ENCODE results near the gene PNMA1.

PNMA1 gene

DNA sequence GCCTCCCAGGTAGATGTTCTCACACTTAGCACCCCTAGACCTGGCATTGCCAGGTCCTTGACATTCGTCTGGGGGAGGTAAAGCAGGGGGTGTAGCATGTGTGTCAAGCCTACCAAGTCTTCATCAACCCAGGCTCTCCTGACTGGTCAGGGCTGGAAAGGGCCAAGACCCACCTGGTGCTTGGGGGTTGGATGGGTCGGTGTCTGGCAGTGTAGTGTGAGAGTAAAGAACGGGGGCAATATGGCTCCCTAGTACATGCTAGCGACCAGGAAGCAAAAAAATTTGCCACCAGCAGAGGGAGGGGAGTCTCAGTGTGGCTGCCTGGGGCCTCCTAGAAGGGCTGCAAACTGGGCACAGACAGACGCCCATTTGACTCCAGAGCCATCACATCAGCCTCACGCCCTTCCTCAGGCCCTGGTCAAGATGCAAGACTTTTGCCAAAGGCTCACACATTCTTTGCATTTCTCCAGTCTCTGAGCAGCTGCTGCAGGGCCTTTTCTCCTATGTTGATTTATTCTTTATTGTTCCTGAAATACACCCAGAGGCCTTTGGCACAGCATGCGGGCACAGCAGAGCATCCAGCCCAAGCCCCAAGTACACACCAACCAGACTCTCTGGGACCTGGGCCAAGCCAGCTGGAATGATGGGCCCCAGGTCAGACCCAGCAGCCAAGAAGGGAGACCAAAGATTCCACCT lies 38.3 kb upstream of the PNMA1 start:
- DNase-seq: no peak

GRCh38 chr14:73751157-73751691 lies 37.0 kb upstream of the PNMA1 start:
- no peak for DNase-seq

DNA sequence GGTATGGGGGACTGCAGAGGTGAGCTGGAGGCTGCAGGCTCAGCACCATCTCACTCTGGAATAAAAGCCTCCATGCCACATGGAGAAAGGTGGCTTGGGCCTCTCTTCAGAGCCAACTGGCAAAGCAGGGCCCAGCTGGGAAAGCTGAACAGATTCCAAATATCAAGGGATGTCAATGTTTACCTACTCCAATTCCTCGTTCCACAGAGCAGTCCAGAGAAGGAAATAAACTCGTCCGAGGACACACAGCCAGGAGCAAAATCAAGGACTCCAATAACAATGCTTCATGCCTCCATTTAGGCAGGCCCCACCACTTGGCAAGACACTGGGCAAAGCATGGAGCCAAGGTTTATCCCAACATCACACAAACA lies 36.3 kb upstream of the PNMA1 start:
- DNase-seq: no peak

GRCh38 chr14:73749706-73750530 lies 35.7 kb upstream of the PNMA1 start:
- DNase-seq: no peak

DNA sequence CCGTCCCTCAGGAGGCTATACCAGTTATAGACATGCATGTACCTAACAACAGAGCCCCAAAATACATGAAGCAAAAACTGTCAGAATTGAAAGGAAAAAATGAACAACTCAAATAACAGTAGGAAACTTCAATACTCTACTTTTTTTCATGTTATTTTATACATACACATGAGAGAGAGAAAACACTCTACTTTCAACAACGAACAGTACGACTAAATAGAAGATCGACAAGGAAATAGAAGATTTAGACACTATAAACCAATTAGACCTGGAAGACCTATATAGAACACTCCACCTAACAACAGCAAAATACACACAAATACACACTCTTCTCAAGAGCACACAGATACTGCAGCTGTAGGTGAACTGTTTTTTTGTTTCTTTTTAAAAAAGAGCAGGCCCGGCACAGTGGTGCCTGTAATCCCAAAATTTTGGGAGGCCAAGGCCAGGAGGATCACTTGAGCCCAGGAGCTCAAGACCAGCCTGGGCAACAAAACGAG lies 34.7 kb upstream of the PNMA1 start:
- DNase-seq: no peak

GRCh38 chr14:73747379-73748211 lies 33.4 kb upstream of the PNMA1 start:
- no peak for DNase-seq

DNA sequence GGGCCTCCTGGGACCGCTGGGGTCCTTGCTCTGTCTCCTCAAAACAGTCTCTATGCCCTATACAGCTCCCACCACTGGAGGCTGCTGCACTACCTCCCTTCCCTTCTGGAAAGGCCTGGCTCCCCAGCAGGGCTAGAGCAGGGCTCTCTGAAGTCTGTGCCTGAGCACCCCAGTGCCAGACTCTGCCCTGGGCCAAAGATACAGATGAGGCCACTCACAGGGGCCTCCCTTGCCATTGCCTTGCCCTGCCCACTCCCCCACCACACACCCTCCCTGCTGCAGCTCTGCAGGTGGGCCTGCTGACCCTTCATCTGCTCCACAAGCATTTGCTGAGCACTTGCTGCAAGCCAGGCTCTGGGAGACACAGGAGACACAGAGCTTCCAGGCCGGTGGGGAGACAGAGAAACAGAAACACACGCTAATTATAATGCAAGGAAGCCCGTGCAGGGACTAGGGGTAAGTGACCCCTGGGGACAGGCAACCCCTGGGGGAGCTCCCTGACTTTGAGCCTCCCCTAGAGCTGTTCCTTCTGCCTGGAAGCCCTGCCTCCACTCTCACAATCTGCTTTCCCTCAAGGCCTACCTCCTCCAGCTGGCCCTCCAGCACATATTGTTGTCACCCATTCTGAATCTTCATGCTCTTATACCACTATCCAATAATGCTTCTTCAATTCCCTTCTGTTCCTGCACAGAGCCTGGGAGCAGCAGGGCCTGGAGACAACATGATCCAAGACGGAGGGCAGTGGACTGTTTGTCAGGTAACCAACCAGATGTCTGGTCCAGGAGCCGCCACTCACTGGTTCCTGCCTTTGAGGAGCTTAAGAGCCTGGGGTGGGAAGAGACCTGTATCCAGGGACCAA lies 32.6 kb upstream of the PNMA1 start:
- DNase-seq: peak; percentile 33

- no peak for DNase-seq
These were observed 31.7 kb upstream of the PNMA1 start for GRCh38 chr14:73745571-73746519.

- DNase-seq: no peak
These were observed 30.8 kb upstream of the PNMA1 start for GRCh38 chr14:73744874-73745529.

- DNase-seq: no peak
These were observed 30.1 kb upstream of the PNMA1 start for GRCh38 chr14:73744175-73744867.

GRCh38 chr14:73743431-73743931 lies 29.3 kb upstream of the PNMA1 start:
- peak; percentile 32 for DNase-seq

GRCh38 chr14:73742520-73743238 lies 28.5 kb upstream of the PNMA1 start:
- no peak for DNase-seq

DNA sequence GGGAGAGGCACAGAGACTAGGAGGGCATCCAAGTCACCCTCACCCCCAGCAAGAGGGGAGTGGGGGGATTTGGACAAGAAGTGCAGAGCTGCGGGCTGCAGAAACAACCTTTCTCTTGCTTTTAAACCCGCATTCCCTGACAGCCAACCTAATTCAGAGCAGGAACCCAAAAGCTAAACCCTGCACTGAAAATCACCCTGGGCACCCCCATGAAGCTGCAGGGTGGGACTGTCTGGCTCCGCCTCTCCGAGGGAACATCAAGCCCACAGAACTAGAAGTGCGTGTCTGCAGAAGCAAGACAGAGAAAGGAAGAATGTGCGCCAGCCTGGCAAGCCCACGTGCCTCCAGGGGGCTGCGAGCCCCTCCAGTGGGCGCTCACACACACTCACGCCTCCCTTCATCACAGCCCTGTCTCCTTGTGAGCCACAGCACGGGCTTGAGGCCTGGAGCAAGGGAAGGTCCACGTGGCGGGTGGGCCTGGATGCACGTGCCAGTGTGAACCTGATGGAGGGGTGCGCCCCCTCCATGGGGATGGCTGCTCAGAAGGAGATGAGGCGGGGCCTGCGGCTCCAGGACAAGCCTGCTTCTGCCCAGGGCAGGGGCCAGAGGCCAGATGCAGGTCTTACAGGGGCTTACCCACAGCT lies 27.8 kb upstream of the PNMA1 start:
- DNase-seq: peak; percentile 56

DNA sequence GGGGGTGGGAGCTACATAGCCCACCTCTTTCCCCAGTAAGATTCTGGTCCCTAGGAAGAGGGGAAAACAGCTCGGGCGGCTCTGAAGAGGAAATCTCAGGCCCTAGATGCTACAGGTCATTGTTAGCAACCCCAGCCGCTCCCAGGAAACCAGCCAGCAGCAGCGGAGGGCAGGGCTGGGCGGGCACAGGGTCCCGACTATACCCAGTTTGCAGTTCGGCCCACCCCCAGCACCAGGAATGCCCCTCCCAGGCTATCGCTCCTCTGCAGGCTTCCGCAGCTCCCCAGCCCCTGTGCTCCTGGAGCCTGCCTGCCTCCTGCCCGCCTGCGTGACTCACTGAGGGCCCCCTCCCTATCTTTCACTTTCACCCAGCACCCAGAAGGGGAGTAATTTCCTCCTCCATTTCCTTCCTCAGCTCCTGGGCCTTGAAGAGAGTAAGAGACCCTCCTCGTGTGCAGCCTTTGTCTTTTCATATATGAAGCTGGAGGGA lies 27.2 kb upstream of the PNMA1 start:
- DNase-seq: peak; percentile 55

GRCh38 chr14:73740618-73741326 lies 26.6 kb upstream of the PNMA1 start:
- no peak for DNase-seq

DNA sequence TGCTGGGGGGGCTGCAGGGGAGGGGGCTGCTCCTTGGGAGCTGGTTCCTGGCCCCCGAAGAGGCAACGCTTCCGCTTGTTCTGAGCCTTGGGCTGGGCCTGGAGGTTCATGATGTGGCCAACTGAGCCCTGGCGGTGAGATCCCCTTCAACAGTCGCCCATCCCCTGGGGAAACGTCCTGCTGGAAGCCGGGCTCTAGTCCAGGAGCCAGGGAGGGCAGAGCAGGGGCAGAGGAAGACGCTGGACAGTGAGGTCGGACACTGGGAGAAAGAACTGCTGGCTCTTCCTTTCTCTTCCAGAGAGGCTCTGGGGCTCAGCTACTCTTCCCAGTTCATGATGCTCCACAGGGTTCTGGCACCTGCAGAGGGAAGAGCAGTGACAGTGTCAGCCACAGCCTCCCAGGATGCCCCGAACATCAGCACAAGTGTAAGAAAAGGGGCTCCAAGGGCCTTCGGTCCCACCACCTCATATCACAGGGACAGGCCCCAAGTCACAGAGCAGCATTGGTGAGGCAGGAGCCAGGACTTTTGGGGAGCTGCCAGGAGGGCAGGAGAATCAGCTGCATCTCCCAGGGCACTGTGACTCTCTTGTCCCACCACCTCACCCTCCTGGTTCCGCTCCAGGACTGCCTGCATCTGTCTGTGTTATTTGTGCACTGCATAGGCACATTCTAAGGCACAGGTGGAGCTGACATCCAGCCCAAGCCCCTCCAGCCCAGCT lies 25.9 kb upstream of the PNMA1 start:
- DNase-seq: no peak
